Measurements from ENCODE around the gene C1QTNF12. TPM values are rescaled to one million over a fixed set of nuclear protein-coding genes. Genes with fewer than 3 reads are reported as not detected.

Gene C1QTNF12
- total and polyA plus RNA-seq, 2 experiments from 2014 or later = 2.1 to 3.1 TPM

DNA sequence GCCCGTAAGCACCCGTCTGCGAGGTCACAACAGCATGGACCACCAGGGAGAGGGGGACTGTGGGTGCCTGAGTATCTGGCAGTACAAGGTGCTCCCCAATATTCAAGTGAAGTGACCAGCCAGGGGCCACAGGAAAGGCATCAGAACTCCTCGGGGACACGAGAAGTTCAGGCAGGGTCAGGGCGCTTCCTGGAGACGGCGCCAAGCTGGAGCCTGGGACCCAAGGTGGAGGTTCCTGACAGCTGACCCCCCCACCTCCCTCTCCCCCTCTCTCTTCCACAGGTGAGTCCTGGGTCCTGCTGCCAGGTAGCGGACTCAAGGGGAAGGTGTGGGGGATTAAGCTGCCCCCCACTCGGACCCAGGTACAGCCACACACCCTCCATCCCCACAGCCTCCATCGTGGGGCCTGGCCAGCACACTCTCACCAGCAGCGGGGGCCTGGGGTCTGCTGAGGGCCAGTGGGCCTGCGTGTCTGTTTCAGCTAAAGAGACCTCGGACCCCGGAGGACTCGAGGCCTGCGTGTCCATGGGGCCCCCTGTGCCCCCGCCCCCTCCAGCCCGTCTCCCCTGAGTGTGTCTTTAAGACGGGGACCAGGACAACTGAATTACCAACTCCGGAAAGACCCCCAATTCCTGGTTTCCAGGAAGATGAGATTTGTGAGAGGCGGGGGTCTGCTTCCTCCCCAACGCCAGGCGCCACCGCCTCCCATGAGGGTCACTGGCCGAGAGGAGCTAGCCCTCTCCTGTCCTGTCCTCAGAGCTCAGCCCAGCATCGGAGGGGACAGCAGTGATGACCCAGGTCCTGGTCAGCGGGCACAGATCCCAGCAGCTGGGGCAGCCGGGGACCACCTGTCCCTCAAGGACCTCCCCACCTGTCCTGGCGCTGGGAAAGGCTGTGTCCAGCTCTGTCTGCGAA is 46.3 kb downstream of the C1QTNF12 start:
- H2AFZ ChIP-seq = no peak overlapping the region
- no peak overlapping the region for H3K27ac ChIP-seq
- no peak for DNase-seq
- H3K9me2 ChIP-seq (ENCODE audit: insufficient read depth) = no peaks in the 10 kb centered on the region
- in situ Hi-C loops (cut with MboI) = no loop called here
- H3K4me3 ChIP-seq = no peak overlapping the region
- H4K20me1 ChIP-seq (ENCODE audit: insufficient read depth) = no peaks in the 10 kb centered on the region
- H3K79me2 ChIP-seq (ENCODE audit: insufficient read depth) = no peaks in the 10 kb centered on the region
- no peaks in the 10 kb centered on the region for H3F3A ChIP-seq (ENCODE audit: insufficient read depth)
- H3K4me1 ChIP-seq (ENCODE audit: insufficient read depth) = no peaks in the 10 kb centered on the region
- TF ChIP-seq EZH2phosphoT487 (IDR thresholded peaks at IDR 0.05; ENCODE audit: insufficient read depth, low read depth) (no peak), EZH2 (IDR thresholded peaks at IDR 0.05; ENCODE audit: insufficient read depth, poor library complexity, severe bottlenecking) (no peak)
- no peaks in the 10 kb centered on the region for H3K36me3 ChIP-seq (ENCODE audit: low read depth)
- 77 to 78% methylated on average over 29 to 31 of the region's 31 CpGs for WGBS, 2 experiments (ENCODE audit: low coverage in 1 of 2, low lambda C conversion rate in 2 of 2, missing lambda C conversion rate in 2 of 2)
- H3K9ac ChIP-seq = no peak overlapping the region
- no peaks in the 10 kb centered on the region for H3K27me3 ChIP-seq (replicated peaks; ENCODE audit: insufficient read depth)
- no peaks in the 10 kb centered on the region for H3K9me3 ChIP-seq (ENCODE audit: low read depth)
- H3K4me2 ChIP-seq (ENCODE audit: unreplicated experiment) = no peak overlapping the region

DNA sequence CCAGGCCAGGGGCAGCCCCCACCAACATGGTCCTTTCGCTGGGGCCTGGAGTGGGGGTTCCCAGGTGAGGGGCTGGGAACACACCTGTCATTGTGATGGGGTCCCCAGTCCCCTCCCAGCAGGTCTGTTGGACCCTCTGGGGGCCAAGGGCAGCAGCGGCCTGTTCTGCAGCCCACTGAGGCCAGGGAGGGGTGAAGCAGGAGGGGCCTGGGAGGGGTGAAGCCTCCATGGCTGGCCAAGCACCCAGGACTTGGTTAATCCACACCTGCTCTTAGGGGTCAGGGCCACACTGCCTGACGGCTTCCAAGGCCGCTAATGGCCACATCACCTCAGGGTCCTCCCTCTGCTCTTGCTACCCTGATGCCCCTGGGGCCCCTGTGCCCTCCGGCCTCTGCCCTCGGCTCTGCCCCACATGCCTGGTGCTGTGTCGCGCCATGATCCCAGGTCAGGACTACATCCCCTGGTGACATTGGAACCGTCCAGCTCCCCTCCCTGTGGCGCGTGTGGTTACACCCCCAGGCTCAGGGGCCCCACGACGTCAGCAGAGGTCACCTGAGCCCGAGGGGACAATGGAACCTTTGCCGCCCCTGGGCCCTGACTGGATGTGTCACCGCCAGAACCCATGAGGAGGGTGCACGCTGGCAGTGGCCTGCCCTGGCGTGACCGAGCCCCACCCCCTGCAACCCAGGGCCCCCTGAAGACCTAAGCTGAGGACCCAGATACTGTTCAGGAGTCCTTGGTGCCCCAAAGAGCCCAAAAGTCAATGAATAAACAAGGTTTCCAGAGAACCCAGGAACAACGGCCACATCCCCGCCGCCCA is 47.2 kb downstream of the C1QTNF12 start:
- H3K9me2 ChIP-seq (ENCODE audit: insufficient read depth) = no peaks in the 10 kb centered on the region
- H3K4me1 ChIP-seq (ENCODE audit: insufficient read depth) = no peaks in the 10 kb centered on the region
- H3K27me3 ChIP-seq (replicated peaks; ENCODE audit: insufficient read depth) = no peaks in the 10 kb centered on the region
- H3F3A ChIP-seq (ENCODE audit: insufficient read depth) = no peaks in the 10 kb centered on the region
- in situ Hi-C loops (cut with MboI) = no loop called here
- H3K36me3 ChIP-seq (ENCODE audit: low read depth) = no peaks in the 10 kb centered on the region
- H4K20me1 ChIP-seq (ENCODE audit: insufficient read depth) = no peaks in the 10 kb centered on the region
- WGBS, 2 experiments (ENCODE audit: low coverage in 1 of 2, low lambda C conversion rate in 2 of 2, missing lambda C conversion rate in 2 of 2) = 78 to 80% methylated on average over 22 of the region's 22 CpGs
- H3K27ac ChIP-seq = no peak overlapping the region
- H3K4me2 ChIP-seq (ENCODE audit: unreplicated experiment) = no peak overlapping the region
- H2AFZ ChIP-seq = no peak overlapping the region
- H3K9me3 ChIP-seq (ENCODE audit: low read depth) = peaks cover 3% of the 10 kb centered on the region
- no peaks in the 10 kb centered on the region for H3K79me2 ChIP-seq (ENCODE audit: insufficient read depth)
- DNase-seq = no peak
- no peak overlapping the region for H3K9ac ChIP-seq
- H3K4me3 ChIP-seq = no peak overlapping the region
- TF ChIP-seq EZH2 (IDR thresholded peaks at IDR 0.05; ENCODE audit: insufficient read depth, poor library complexity, severe bottlenecking) (no peak), EZH2phosphoT487 (IDR thresholded peaks at IDR 0.05; ENCODE audit: insufficient read depth, low read depth) (no peak)

DNA sequence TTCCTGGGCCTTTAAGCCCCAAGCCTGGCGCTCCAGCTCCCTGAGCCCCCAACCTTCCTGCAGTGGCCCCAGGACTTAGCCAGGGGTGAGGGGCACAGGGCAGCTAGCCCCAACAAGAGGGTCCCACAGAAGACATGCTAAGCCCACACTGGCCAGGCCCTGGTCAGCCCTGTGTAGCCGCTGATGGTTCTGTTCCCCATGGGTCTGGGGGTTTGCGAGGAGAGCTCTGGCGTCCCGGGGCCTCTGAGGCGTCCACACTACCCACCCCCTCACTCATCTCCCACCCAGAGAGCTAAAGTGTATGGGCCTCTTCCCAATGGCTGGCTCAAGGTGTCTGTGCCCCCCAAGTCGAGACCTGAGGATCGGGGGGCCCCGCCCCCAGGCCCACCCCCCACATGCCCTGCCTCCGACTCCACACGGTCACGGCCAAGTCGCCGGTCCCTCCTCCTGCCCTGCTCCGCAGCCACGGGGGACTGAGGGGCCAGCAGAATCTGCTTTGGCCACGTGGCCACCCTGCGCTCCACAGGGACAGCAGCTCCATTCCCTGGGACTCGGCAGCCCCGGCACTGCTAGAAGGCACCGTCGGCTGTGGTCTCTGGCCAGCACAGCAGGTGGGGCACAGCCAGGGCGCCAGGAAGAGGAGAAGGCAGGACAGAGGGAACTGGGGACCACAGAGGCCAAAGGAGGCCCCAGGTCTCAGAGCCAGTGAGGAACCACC is 47.9 kb downstream of the C1QTNF12 start:
- Histone ChIP-seq H3K27me3 (replicated peaks; ENCODE audit: insufficient read depth) (no peaks in the 10 kb centered on the region), H3F3A (ENCODE audit: insufficient read depth) (no peaks in the 10 kb centered on the region), H4K20me1 (ENCODE audit: insufficient read depth) (no peaks in the 10 kb centered on the region), H3K27ac (no peak overlapping the region), H3K9me3 (ENCODE audit: low read depth) (peaks cover 5% of the 10 kb centered on the region), H3K4me1 (ENCODE audit: insufficient read depth) (no peaks in the 10 kb centered on the region), H3K36me3 (ENCODE audit: low read depth) (no peaks in the 10 kb centered on the region), H3K9me2 (ENCODE audit: insufficient read depth) (no peaks in the 10 kb centered on the region), H3K79me2 (ENCODE audit: insufficient read depth) (no peaks in the 10 kb centered on the region), H3K9ac (no peak overlapping the region), H3K4me2 (ENCODE audit: unreplicated experiment) (no peak overlapping the region), H3K4me3 (no peak overlapping the region), H2AFZ (no peak overlapping the region)
- WGBS, 2 experiments (ENCODE audit: low coverage in 1 of 2, low lambda C conversion rate in 2 of 2, missing lambda C conversion rate in 2 of 2) = 74% methylated on average over 17 to 23 of the region's 23 CpGs
- no peak for DNase-seq
- in situ Hi-C loops (cut with MboI) = no loop called here
- TF ChIP-seq EZH2phosphoT487 (IDR thresholded peaks at IDR 0.05; ENCODE audit: insufficient read depth, low read depth) = no peak
- no peak for TF ChIP-seq EZH2 (IDR thresholded peaks at IDR 0.05; ENCODE audit: insufficient read depth, poor library complexity, severe bottlenecking)

Measured in GM23248 (cell line).